8988T (cell line): ENCODE data around the gene ARMC3.

ENCODE experiments used
- DNase-seq: peaks from one replicate; pipeline ENCODE4 v3.0.0; 2011

The ARMC3 gene

GRCh38 chr10:22931948-22932347 is 4.1 kb downstream of the ARMC3 start:
- no peak for DNase-seq

GRCh38 chr10:22932626-22933370 is 4.9 kb downstream of the ARMC3 start:
- DNase-seq: no peak

GRCh38 chr10:22934726-22935125 is 6.9 kb downstream of the ARMC3 start:
- no peak for DNase-seq

- DNase-seq: no peak
Measured at GRCh38 chr10:22942437-22942836, 14.6 kb downstream of the ARMC3 start.

GRCh38 chr10:22945934-22946673 is 18.3 kb downstream of the ARMC3 start:
- no peak for DNase-seq

- DNase-seq: no peak
Measured at GRCh38 chr10:22954970-22955369, 27.1 kb downstream of the ARMC3 start.

GRCh38 chr10:22958338-22958737 is 30.5 kb downstream of the ARMC3 start:
- DNase-seq: no peak

GRCh38 chr10:22959292-22959691 is 31.4 kb downstream of the ARMC3 start:
- no peak for DNase-seq

- DNase-seq: no peak
Measured at GRCh38 chr10:22959950-22960349, 32.1 kb downstream of the ARMC3 start.

- DNase-seq: no peak
Measured at GRCh38 chr10:22962817-22963216, 35.0 kb downstream of the ARMC3 start.

- DNase-seq: no peak
Measured at GRCh38 chr10:22969704-22970103, 41.9 kb downstream of the ARMC3 start.

- DNase-seq: no peak
Measured at GRCh38 chr10:22976534-22976933, 48.7 kb downstream of the ARMC3 start.

- DNase-seq: no peak
Measured at GRCh38 chr10:22977751-22978150, 49.9 kb downstream of the ARMC3 start.

GRCh38 chr10:22978287-22978686 is 50.4 kb downstream of the ARMC3 start:
- no peak for DNase-seq

GRCh38 chr10:22978918-22979317 is 51.1 kb downstream of the ARMC3 start:
- DNase-seq: no peak

GRCh38 chr10:22980822-22981221 is 53.0 kb downstream of the ARMC3 start:
- DNase-seq: no peak

- no peak for DNase-seq
Measured at GRCh38 chr10:22984066-22984465, 56.2 kb downstream of the ARMC3 start.

GRCh38 chr10:22986771-22987542 is 59.1 kb downstream of the ARMC3 start:
- no peak for DNase-seq

- no peak for DNase-seq
Measured at GRCh38 chr10:22988581-22989360, 60.9 kb downstream of the ARMC3 start.

- DNase-seq: no peak
Measured at GRCh38 chr10:22990443-22990842, 62.6 kb downstream of the ARMC3 start.

- no peak for DNase-seq
Measured at GRCh38 chr10:22992075-22992474, 64.2 kb downstream of the ARMC3 start.

- no peak for DNase-seq
Measured at GRCh38 chr10:22992621-22993020, 64.8 kb downstream of the ARMC3 start.

- DNase-seq: no peak
Measured at GRCh38 chr10:22993314-22993713, 65.5 kb downstream of the ARMC3 start.
